HPDE6-E6E7 (cell line): ENCODE data around the gene AGRN.
"Not testable (repeated sequence)": the region's sequence is repeated elsewhere in the genome, so short reads cannot be mapped to it uniquely, and the experiment has no call there.

Source experiments
- DNase-seq: peaks from one replicate; pipeline ENCODE4 v3.0.0; 2011; ENCODE audit warnings: missing footprints; ENCODE audit errors: extremely low spot score

AGRN gene

GRCh38 chr1:1051127-1051810 is 31.3 kb downstream of the AGRN start:
- DNase-seq, result no peak

GRCh38 chr1:1052003-1052840 is 32.3 kb downstream of the AGRN start:
- no peak for DNase-seq

GRCh38 chr1:1053022-1053421 is 33.1 kb downstream of the AGRN start:
- no peak for DNase-seq

- DNase-seq, result no peak
These were observed 33.8 kb downstream of the AGRN start for GRCh38 chr1:1053682-1054081.

- DNase-seq, result no peak
These were observed 34.3 kb downstream of the AGRN start for GRCh38 chr1:1054099-1054700.

GRCh38 chr1:1054971-1055370 is 35.1 kb downstream of the AGRN start:
- DNase-seq, result no peak

GRCh38 chr1:1055841-1056736 is 36.2 kb downstream of the AGRN start:
- DNase-seq, result no peak

- not testable (repeated sequence) for DNase-seq
These were observed 37.8 kb downstream of the AGRN start for GRCh38 chr1:1057769-1058087.

GRCh38 chr1:1058088-1058905 is 38.4 kb downstream of the AGRN start:
- DNase-seq, result no peak

- DNase-seq, result no peak
These were observed 39.1 kb downstream of the AGRN start for GRCh38 chr1:1058921-1059493.

- DNase-seq, result peak; percentile 78
These were observed 39.8 kb downstream of the AGRN start for GRCh38 chr1:1059494-1060280.

GRCh38 chr1:1060281-1061000 is 40.5 kb downstream of the AGRN start:
- DNase-seq, result no peak

GRCh38 chr1:1061682-1062345 is 41.9 kb downstream of the AGRN start:
- no peak for DNase-seq

- no peak for DNase-seq
These were observed 42.6 kb downstream of the AGRN start for GRCh38 chr1:1062348-1063163.

GRCh38 chr1:1063261-1063944 is 43.5 kb downstream of the AGRN start:
- DNase-seq, result no peak

GRCh38 chr1:1063945-1064831 is 44.3 kb downstream of the AGRN start:
- peak; percentile 79 for DNase-seq
